WERI-Rb-1 (cell line): ENCODE results near the gene CWF19L2.
"Not testable (repeated sequence)": the region's sequence is repeated elsewhere in the genome, so short reads cannot be mapped to it uniquely, and the experiment has no call there.

Source experiments
- DNase-seq: peaks from one replicate; pipeline ENCODE4 v3.0.0-alpha.2; 2020
- H3K27ac ChIP-seq: fragments of 250-450 bp; sonication (Bioruptor Pico); 2 replicates; pipeline ENCODE4 v1.5.1; 2020; ENCODE audit warnings: mild to moderate bottlenecking, moderate library complexity
- H3K27me3 ChIP-seq: fragments of 250-450 bp; sonication (Bioruptor Pico); 2 replicates; pipeline ENCODE4 v1.5.1; 2021; ENCODE audit warnings: mild to moderate bottlenecking, low read depth, moderate library complexity; ENCODE audit not compliant: insufficient read depth, severe bottlenecking
- H3K36me3 ChIP-seq: fragments of 250-450 bp; sonication (Bioruptor Pico); 2 replicates; pipeline ENCODE4 v1.5.1; 2020; ENCODE audit warnings: mild to moderate bottlenecking, moderate library complexity
- H3K4me3 ChIP-seq: 2 replicates; pipeline ENCODE4 v1.5.1; 2011; ENCODE audit warnings: low read depth, mild to moderate bottlenecking, control low read depth, low read length
- H3K9me3 ChIP-seq: fragments of 250-450 bp; sonication (Bioruptor Pico); 2 replicates; pipeline ENCODE4 v1.5.1; 2021; ENCODE audit warnings: mild to moderate bottlenecking, moderate library complexity; ENCODE audit not compliant: severe bottlenecking
- TF ChIP-seq, protein P1 (sequence below): IDR thresholded peaks from 2 replicates; pipeline ENCODE4 v1.5.1; 2011; ENCODE audit warnings: low read depth, mild to moderate bottlenecking, control low read depth, inconsistent platforms, low read length

The CWF19L2 gene

DNA sequence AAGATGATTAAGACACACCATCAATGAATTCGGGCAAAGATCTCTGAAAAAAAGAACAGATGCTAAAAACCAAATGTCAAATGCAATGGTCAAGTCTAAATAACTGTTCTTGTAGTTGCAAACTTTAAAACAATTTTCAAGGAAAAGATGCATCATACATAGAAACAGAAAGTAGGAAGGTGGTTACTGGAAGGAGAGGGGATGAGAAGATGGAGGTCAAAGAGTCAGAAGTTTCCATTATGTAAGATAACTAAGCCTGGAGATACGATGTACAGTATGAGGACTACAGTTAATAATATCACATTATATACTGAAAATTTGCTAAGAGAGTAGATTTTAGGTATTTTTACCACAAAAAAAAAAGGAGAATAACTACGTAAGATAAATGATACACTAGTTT, 27.1 kb downstream of the CWF19L2 start:
- Histone ChIP-seq H3K9me3 (no peaks in the 10 kb centered on the region), H3K4me3 (no peak overlapping the region), H3K36me3 (peaks cover 12% of the 10 kb centered on the region), H3K27me3 (no peaks in the 10 kb centered on the region), H3K27ac (no peak overlapping the region)
- TF ChIP-seq, protein P1, sequence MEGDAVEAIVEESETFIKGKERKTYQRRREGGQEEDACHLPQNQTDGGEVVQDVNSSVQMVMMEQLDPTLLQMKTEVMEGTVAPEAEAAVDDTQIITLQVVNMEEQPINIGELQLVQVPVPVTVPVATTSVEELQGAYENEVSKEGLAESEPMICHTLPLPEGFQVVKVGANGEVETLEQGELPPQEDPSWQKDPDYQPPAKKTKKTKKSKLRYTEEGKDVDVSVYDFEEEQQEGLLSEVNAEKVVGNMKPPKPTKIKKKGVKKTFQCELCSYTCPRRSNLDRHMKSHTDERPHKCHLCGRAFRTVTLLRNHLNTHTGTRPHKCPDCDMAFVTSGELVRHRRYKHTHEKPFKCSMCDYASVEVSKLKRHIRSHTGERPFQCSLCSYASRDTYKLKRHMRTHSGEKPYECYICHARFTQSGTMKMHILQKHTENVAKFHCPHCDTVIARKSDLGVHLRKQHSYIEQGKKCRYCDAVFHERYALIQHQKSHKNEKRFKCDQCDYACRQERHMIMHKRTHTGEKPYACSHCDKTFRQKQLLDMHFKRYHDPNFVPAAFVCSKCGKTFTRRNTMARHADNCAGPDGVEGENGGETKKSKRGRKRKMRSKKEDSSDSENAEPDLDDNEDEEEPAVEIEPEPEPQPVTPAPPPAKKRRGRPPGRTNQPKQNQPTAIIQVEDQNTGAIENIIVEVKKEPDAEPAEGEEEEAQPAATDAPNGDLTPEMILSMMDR, result no peak
- no peak for DNase-seq

DNA sequence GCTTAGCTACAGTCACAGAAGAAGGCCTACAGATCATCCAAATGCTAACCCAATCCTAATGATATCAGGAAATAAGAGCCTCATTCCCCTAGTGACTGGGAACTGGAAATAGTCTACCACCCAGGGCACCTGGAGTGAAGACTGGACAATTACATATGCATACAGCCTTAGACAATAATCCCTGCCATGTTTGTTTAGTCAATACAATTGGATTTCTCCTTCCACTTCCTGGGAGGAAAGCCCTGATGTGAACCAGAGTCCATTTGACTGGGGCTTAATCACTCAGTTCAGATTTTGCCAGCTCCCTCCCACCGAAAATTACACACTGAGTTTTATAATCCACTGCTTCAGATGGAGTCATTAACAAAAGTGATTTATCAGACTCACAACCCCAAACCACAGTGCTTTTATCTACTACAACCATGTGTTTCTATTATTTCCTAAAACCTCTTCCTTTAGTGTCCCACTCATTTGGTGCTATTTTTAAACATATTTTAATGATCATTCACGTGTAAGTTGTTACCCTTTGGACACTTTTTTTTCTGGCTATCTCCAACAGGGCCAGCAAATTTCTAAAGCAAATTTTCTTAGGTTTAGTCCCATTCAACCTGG, 29.9 kb downstream of the CWF19L2 start:
- no peak for DNase-seq
- H3K4me3 ChIP-seq, result no peak overlapping the region
- TF ChIP-seq, protein P1, result no peak
- no peak overlapping the region for H3K27ac ChIP-seq
- H3K9me3 ChIP-seq, result no peaks in the 10 kb centered on the region
- H3K27me3 ChIP-seq, result no peaks in the 10 kb centered on the region
- H3K36me3 ChIP-seq, result peaks cover 9% of the 10 kb centered on the region

DNA sequence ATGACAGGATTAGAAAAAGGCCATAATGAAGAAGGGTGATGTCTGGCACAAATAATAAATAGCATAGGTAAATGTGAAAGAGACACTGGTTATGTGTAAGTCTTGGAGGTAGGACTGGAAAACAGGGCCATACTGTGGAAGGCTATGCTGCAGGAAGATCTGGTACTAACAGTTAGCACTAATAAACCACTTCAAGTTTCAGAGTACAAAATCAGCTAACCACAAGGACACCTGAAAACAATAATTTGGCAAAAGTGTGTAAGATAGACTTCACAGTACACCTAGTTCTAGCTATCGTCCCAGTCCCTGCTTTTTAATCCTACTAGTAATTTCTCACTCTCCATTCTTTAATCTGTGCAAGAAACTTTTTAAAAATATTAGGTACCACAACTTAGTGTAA, 44.3 kb downstream of the CWF19L2 start:
- no peak overlapping the region for H3K4me3 ChIP-seq
- no peaks in the 10 kb centered on the region for H3K9me3 ChIP-seq
- TF ChIP-seq, protein P1, result no peak
- H3K27ac ChIP-seq, result no peak overlapping the region
- no peak for DNase-seq
- H3K27me3 ChIP-seq, result no peaks in the 10 kb centered on the region
- H3K36me3 ChIP-seq, result no peaks in the 10 kb centered on the region; the same call in 1 of the 2 replicates

DNA sequence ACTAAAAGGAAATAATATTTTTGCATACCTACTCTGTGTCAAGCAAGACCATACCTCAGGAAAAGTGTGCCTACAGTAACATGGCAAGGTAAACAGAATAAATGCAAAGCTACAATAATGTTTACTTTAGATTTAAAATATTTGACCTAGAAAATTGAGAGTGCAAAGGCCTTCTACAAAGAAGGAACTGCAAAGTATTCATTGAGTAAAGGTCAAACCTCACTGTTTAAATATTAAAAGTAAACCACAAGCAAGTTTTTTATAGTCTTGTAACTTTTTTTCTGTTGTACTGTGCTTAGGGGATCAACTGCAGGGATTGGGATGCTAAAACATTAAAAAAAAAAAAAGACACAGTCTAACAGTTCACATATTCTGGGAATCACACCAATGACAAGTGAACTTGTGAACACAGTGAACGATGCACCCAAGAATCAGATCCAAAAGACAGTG, 48.8 kb downstream of the CWF19L2 start:
- H3K27me3 ChIP-seq, result no peaks in the 10 kb centered on the region
- H3K36me3 ChIP-seq, result no peaks in the 10 kb centered on the region
- TF ChIP-seq, protein P1, result no peak
- H3K9me3 ChIP-seq, result no peaks in the 10 kb centered on the region
- H3K27ac ChIP-seq, result no peak overlapping the region
- no peak for DNase-seq
- no peak overlapping the region for H3K4me3 ChIP-seq

DNA sequence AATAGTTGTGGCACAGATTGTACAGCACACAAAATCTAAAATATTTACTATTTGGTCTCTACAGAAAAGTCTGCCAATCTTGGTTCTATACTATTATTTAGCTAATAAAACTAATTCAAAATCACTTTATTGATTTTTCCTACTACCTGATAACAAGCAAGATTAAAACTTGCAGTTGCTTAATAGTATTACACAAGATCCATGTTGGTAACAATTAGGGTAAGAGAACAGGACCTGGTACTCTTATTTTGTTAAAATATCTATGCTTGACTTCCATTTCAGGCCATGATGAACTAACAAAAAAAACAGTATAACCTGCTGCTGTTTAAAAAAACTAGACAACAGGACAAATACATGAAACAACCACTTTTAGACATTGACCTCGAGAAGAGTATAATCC, 52.4 kb downstream of the CWF19L2 start:
- no peaks in the 10 kb centered on the region for H3K36me3 ChIP-seq
- DNase-seq, result no peak
- H3K9me3 ChIP-seq, result no peaks in the 10 kb centered on the region
- H3K27ac ChIP-seq, result no peak overlapping the region
- TF ChIP-seq, protein P1, result no peak
- H3K4me3 ChIP-seq, result no peak overlapping the region
- H3K27me3 ChIP-seq, result no peaks in the 10 kb centered on the region

DNA sequence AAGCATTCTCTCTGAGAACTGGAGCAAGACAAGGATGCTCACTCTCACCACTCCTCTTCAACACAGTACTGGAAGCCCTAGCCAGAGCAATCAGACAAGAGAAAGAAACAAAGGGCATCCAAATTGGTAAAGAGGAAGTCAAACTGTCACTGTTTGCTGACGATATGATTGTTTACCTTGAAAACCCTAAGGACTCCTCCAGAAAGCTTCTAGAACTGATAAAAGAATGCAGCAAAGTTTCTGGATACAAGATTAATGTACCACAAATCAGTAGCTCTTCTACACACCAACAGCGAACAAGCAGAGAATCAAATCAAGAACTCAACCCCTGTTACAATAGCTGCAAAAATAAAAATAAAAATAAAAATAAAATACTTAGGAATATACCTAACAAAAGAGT, 56.5 kb downstream of the CWF19L2 start:
- not testable (repeated sequence) for H3K27ac ChIP-seq, DNase-seq, H3K27me3 ChIP-seq, H3K36me3 ChIP-seq, H3K9me3 ChIP-seq, H3K4me3 ChIP-seq
